Panc1 (cell line): ENCODE data around the gene MSMB. TPM values are rescaled to one million over a fixed set of nuclear protein-coding genes. Genes with fewer than 3 reads are reported as not detected.
A peak's percentile ranks its signal among the peaks of the same experiment; 100 is the strongest.

ENCODE experiments used
- ATAC-seq: fragments of 200-7000 bp; cut with Tn5 transposase; 2 replicates; pipeline ENCODE4 v1.9.1; 2020; ENCODE audit warnings: mild to moderate bottlenecking, moderate library complexity
- BruUV-seq: library from RNA; stranded (reverse); fragments of 400-500 nt; replicated peaks from 2 replicates; lab custom pipeline; 2021; lab: Mats Ljungman, UMichigan
- CTCF ChIA-PET: fragments of 300-600 bp; sonication (Branson Sonifier 250); formaldehyde crosslinking; loops from one replicate; lab custom pipeline; 2022; ENCODE audit warnings: antibody characterized with exemption; lab: Charles Lee
- POLR2A ChIA-PET: fragments of 300-600 bp; sonication (Branson Sonifier 250); formaldehyde crosslinking; loops from one replicate; lab custom pipeline; 2022; ENCODE audit warnings: antibody characterized with exemption; lab: Charles Lee
- DNase-seq: peaks from one replicate; pipeline ENCODE4 v3.0.0-alpha.2; 2010; ENCODE audit warnings: low read depth, low spot score
- H3K27ac ChIP-seq: 2 replicates; pipeline ENCODE4 v1.5.1; 2011; ENCODE audit warnings: mild to moderate bottlenecking, low read length, inconsistent platforms
- H3K27me3 ChIP-seq: fragments of 200-500 bp; sonication (Bioruptor generic); 2 replicates; pipeline ENCODE4 v1.6.0; 2014; ENCODE audit warnings: low read length, inconsistent platforms; ENCODE audit not compliant: control insufficient read depth, insufficient read depth
- H3K36me3 ChIP-seq: fragments of 200-500 bp; sonication (Bioruptor generic); 2 replicates; pipeline ENCODE4 v1.5.1; 2014; ENCODE audit warnings: inconsistent platforms, mild to moderate bottlenecking, low read length, moderate library complexity; ENCODE audit not compliant: control insufficient read depth, insufficient read depth
- H3K4me1 ChIP-seq: 2 replicates; pipeline ENCODE4 v1.5.1; 2011; ENCODE audit warnings: inconsistent platforms, mild to moderate bottlenecking, low read length, moderate library complexity; ENCODE audit not compliant: control insufficient read depth, insufficient read depth
- H3K4me3 ChIP-seq, 2 experiments: 2 replicates each; pipeline ENCODE4 v1.5.1; 2011 to 2012; ENCODE audit warnings: low read depth in 2 of 2, low read length in 2 of 2, mild to moderate bottlenecking in 2 of 2, inconsistent platforms in 1 of 2, moderate library complexity in 1 of 2
- H3K9me3 ChIP-seq: fragments of 200-500 bp; sonication (Bioruptor generic); 2 replicates; pipeline ENCODE4 v1.5.1; 2014; ENCODE audit warnings: low read depth, mild to moderate bottlenecking, inconsistent platforms, low read length, moderate library complexity; ENCODE audit not compliant: control insufficient read depth, insufficient read depth
- CTCF ChIP-seq: fragments of 450-650 bp; IDR thresholded peaks from 2 replicates; pipeline ENCODE4 v1.5.1; 2017; ENCODE audit warnings: mild to moderate bottlenecking
- POLR2AphosphoS5 ChIP-seq: IDR thresholded peaks from 2 replicates; pipeline ENCODE4 v1.6.1; 2012; ENCODE audit warnings: mild to moderate bottlenecking, low read depth, low read length, moderate library complexity
- REST ChIP-seq, 2 experiments: IDR thresholded peaks; 2 replicates each; pipeline ENCODE4 v1.6.1; 2011 to 2012; ENCODE audit warnings: low read depth in 2 of 2, control low read depth in 1 of 2, low read length in 1 of 2, mild to moderate bottlenecking in 1 of 2, moderate library complexity in 1 of 2; ENCODE audit not compliant: insufficient read depth in 1 of 2
- SIN3A ChIP-seq: IDR thresholded peaks from 2 replicates; pipeline ENCODE4 v1.6.1; 2012; ENCODE audit warnings: low read depth, mild to moderate bottlenecking, low read length, moderate library complexity, borderline replicate concordance; ENCODE audit not compliant: insufficient read depth
- TCF7L2 ChIP-seq: IDR thresholded peaks from 2 replicates; pipeline ENCODE4 v1.6.1; 2011; ENCODE audit warnings: mild to moderate bottlenecking, low read depth, low read length, inconsistent platforms
- in situ Hi-C: cut with HindIII; loops from 2 replicates; pipeline ENCODE4 v1.10.0; 2016; ENCODE audit warnings: low sequenced_read_pairs, low pct_unique_long_range_greater_than_20kb
- intact Hi-C: fragments of 100-400 bp; cut with micrococcal nuclease; formaldehyde crosslinking; loops from one replicate; pipeline ENCODE4 v1.10.0; 2022; ENCODE audit not compliant: unreplicated experiment
- total RNA-seq: library from RNA; stranded (reverse); gene quantifications from one replicate; pipeline ENCODE4 v1.2.1, GENCODE V29; 2021; ENCODE audit not compliant: unreplicated experiment

Gene MSMB
- total RNA-seq, 1 experiment from 2014 or later = not detected

DNA sequence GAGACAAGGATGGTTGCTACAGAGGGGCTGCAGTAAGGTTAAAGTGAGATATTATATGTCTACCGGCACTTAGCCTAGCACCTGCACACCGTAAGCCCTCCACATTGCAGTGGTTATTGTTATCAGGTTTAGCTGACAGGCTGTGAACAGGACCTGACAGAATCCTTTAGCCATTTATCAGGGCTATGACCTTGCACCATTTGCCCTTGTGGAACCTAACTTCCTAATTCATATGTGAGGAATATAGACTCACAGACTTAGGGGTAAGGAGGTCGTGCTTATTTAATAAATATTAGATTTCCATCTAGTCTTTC is 25.8 kb downstream of the MSMB start:
- no TSS peak for BruUV-seq
- Histone ChIP-seq H3K27me3 (no peaks in the 10 kb centered on the region), H3K9me3 (no peaks in the 10 kb centered on the region), H3K27ac (0 out of 2 replicates have a peak overlapping the region, but pooled peaks have one; percentile 15), H3K4me3 (no peak overlapping the region), H3K4me1 (peaks cover 51% of the 10 kb centered on the region), H3K36me3 (peaks cover 6% of the 10 kb centered on the region; the same call in 1 of the 2 replicates)
- CTCF ChIA-PET = no interaction called here
- POLR2A ChIA-PET = no interaction called here
- DNase-seq (no peak), ATAC-seq (no peak)
- TF ChIP-seq CTCF = no peak
- TF ChIP-seq TCF7L2 = no peak
- no peak for TF ChIP-seq SIN3A
- TF ChIP-seq POLR2AphosphoS5 = no peak
- TF ChIP-seq REST (IDR thresholded peaks at IDR 0.05; ENCODE audit: insufficient read depth in 1 of 2, low read depth in 2 of 2, low read length in 1 of 2) = no peak
- intact Hi-C loops (no loop called here), in situ Hi-C loops (no loop called here)

DNA sequence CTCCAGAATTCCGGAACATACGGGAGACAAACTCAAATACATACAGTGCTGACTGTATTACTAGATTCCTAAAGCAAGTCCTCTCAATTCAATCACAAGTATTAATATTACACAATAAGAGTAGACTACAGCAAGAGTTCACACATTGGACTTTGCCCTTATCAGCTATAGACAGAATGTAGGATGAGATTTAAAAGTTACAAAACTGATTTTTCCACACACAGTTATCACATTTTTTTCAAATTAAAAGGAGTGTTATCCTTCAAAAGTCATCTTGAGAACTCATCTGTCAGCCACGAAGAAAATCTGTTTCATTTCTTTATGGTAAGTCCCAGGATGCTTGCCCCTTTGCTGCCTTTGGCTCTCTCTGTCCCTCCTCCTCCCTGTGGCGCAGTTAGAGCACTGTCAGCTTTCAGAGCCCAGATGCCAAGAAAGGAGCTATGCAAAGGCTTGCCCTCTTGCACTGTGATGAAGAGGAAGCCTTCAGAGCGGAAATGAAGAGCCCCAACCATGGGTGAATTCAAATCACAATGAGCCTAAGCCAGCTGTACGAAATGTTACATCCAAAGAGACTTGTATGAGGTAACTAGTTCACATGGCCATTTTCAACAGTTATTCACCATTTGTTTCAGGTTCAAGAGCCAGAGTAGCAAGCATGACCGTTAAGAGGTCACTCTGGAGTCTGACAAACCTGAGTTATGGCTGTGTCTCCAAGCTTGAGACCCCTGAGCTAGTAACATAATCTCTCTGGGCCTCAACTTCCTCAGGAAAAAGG is 26.3 kb downstream of the MSMB start:
- no TSS peak for BruUV-seq
- 0 out of 2 replicates have a peak overlapping the region, but pooled peaks have one; percentile 15 for H3K27ac ChIP-seq
- ATAC-seq (no peak), DNase-seq (no peak)
- no peak for TF ChIP-seq SIN3A
- TF ChIP-seq TCF7L2 = no peak
- no peak for TF ChIP-seq POLR2AphosphoS5
- TF ChIP-seq CTCF = no peak
- no peak for TF ChIP-seq REST (IDR thresholded peaks at IDR 0.05; ENCODE audit: insufficient read depth in 1 of 2, low read depth in 2 of 2, low read length in 1 of 2)
- H3K36me3 ChIP-seq = peaks cover 7% of the 10 kb centered on the region; the same call in 1 of the 2 replicates
- POLR2A ChIA-PET = no interaction called here
- no peaks in the 10 kb centered on the region for H3K27me3 ChIP-seq
- CTCF ChIA-PET = no interaction called here
- no peak overlapping the region for H3K4me3 ChIP-seq
- in situ Hi-C loops = no loop called here
- H3K9me3 ChIP-seq = no peaks in the 10 kb centered on the region
- peaks cover 46% of the 10 kb centered on the region for H3K4me1 ChIP-seq
- intact Hi-C loops = no loop called here
